ENCODE measurements around the gene XPNPEP2.

The XPNPEP2 gene

GRCh38 chrX:129762448-129762847 is 23.7 kb downstream of the XPNPEP2 start:
- in situ Hi-C loops (cut with HindIII; ENCODE audit: low sequenced_read_pairs): no loop called here
- DNase-seq (ENCODE audit: low read depth, low spot score): no peak
- no peak for TF ChIP-seq CTCF (IDR thresholded peaks at IDR 0.05; ENCODE audit: low read depth, low read length)
- no peak overlapping the region for H3K4me3 ChIP-seq (ENCODE audit: low read depth, low read length)

GRCh38 chrX:129763666-129764065 is 24.9 kb downstream of the XPNPEP2 start:
- in situ Hi-C loops (cut with HindIII; ENCODE audit: low sequenced_read_pairs): no loop called here
- H3K4me3 ChIP-seq (ENCODE audit: low read depth, low read length): no peak overlapping the region
- DNase-seq (ENCODE audit: low read depth, low spot score): no peak
- TF ChIP-seq CTCF (IDR thresholded peaks at IDR 0.05; ENCODE audit: low read depth, low read length): no peak

GRCh38 chrX:129768186-129768585 is 29.4 kb downstream of the XPNPEP2 start:
- no peak for DNase-seq (ENCODE audit: low read depth, low spot score)
- no peak overlapping the region for H3K4me3 ChIP-seq (ENCODE audit: low read depth, low read length)
- in situ Hi-C loops (cut with HindIII; ENCODE audit: low sequenced_read_pairs): no loop called here
- no peak for TF ChIP-seq CTCF (IDR thresholded peaks at IDR 0.05; ENCODE audit: low read depth, low read length)

GRCh38 chrX:129768586-129769466 is 30.0 kb downstream of the XPNPEP2 start:
- no peak for TF ChIP-seq CTCF (IDR thresholded peaks at IDR 0.05; ENCODE audit: low read depth, low read length)
- in situ Hi-C loops (cut with HindIII; ENCODE audit: low sequenced_read_pairs): no loop called here
- H3K4me3 ChIP-seq (ENCODE audit: low read depth, low read length): no peak overlapping the region
- DNase-seq (ENCODE audit: low read depth, low spot score): no peak

- no peak for TF ChIP-seq CTCF (IDR thresholded peaks at IDR 0.05; ENCODE audit: low read depth, low read length)
- DNase-seq (ENCODE audit: low read depth, low spot score): no peak
- in situ Hi-C loops (cut with HindIII; ENCODE audit: low sequenced_read_pairs): no loop called here
- H3K4me3 ChIP-seq (ENCODE audit: low read depth, low read length): no peak overlapping the region
Measured at GRCh38 chrX:129769467-129770154, 30.8 kb downstream of the XPNPEP2 start.

GRCh38 chrX:129771266-129771995 is 32.7 kb downstream of the XPNPEP2 start:
- in situ Hi-C loops (cut with HindIII; ENCODE audit: low sequenced_read_pairs): no loop called here
- no peak for DNase-seq (ENCODE audit: low read depth, low spot score)
- no peak overlapping the region for H3K4me3 ChIP-seq (ENCODE audit: low read depth, low read length)
- no peak for TF ChIP-seq CTCF (IDR thresholded peaks at IDR 0.05; ENCODE audit: low read depth, low read length)

Measured in astrocyte of the spinal cord (primary cell).